ENCODE results near the gene ZNF184.

Gene ZNF184

GRCh38 chr6:27472617-27473400 is at the start of gene ZNF184:
TSS of gene ZNF184 (minus strand) at chr6:27473105. CDS start at chr6:27472294, 811 bp downstream.
- peak within 1 kb of the TSS; percentile 85 for H3K4me3 ChIP-seq (ENCODE audit: low read length)
- no peak for TF ChIP-seq CTCF (conservative IDR thresholded peaks at IDR 0.05; ENCODE audit: low read depth, low read length)
- peak; percentile 95 for DNase-seq (ENCODE audit: low read depth)

GRCh38 chr6:27518881-27519795 is 46.2 kb upstream of the ZNF184 start:
- peak overlapping the region; percentile 91 for H3K4me3 ChIP-seq (ENCODE audit: low read length)
- DNase-seq (ENCODE audit: low read depth): no peak
- peak; percentile 79 for TF ChIP-seq CTCF (conservative IDR thresholded peaks at IDR 0.05; ENCODE audit: low read depth, low read length)

GRCh38 chr6:27517928-27518787 is 45.3 kb upstream of the ZNF184 start:
- no peak for TF ChIP-seq CTCF (conservative IDR thresholded peaks at IDR 0.05; ENCODE audit: low read depth, low read length)
- peak overlapping the region; percentile 91 for H3K4me3 ChIP-seq (ENCODE audit: low read length)
- DNase-seq (ENCODE audit: low read depth): no peak

- H3K4me3 ChIP-seq (ENCODE audit: low read length): no peak overlapping the region
- TF ChIP-seq CTCF (conservative IDR thresholded peaks at IDR 0.05; ENCODE audit: low read depth, low read length): no peak
- no peak for DNase-seq (ENCODE audit: low read depth)
These were observed 44.3 kb upstream of the ZNF184 start for GRCh38 chr6:27517238-27517637.

- TF ChIP-seq CTCF (conservative IDR thresholded peaks at IDR 0.05; ENCODE audit: low read depth, low read length): no peak
- DNase-seq (ENCODE audit: low read depth): no peak
- no peak overlapping the region for H3K4me3 ChIP-seq (ENCODE audit: low read length)
These were observed 42.1 kb upstream of the ZNF184 start for GRCh38 chr6:27514906-27515495.

GRCh38 chr6:27512525-27512924 is 39.6 kb upstream of the ZNF184 start:
- DNase-seq (ENCODE audit: low read depth): no peak
- H3K4me3 ChIP-seq (ENCODE audit: low read length): no peak overlapping the region
- TF ChIP-seq CTCF (conservative IDR thresholded peaks at IDR 0.05; ENCODE audit: low read depth, low read length): no peak

Data from retinal pigment epithelial cell (primary cell).